Parathyroid adenoma (tissue), 2 donors: ENCODE data around the gene MLXIP.

ENCODE experiments used
- H2AFZ ChIP-seq: fragments of 300-600 bp; sonication (generic); one replicate; pipeline ENCODE4 v1.7.0; 2017; ENCODE audit warnings: antibody characterized with exemption, mild to moderate bottlenecking
- H3K27ac ChIP-seq: fragments of 300-600 bp; sonication (generic); one replicate; pipeline ENCODE4 v1.7.0; 2017
- H3K27me3 ChIP-seq: fragments of 300-600 bp; sonication (generic); one replicate; pipeline ENCODE4 v1.7.0; 2017; ENCODE audit warnings: low read length; ENCODE audit not compliant: control insufficient read depth, insufficient read depth
- H3K36me3 ChIP-seq: fragments of 300-600 bp; sonication (generic); one replicate; pipeline ENCODE4 v1.7.0; 2017; ENCODE audit warnings: low read length; ENCODE audit not compliant: control insufficient read depth, insufficient read depth
- H3K4me1 ChIP-seq: fragments of 300-600 bp; sonication (generic); one replicate; pipeline ENCODE4 v1.7.0; 2017; ENCODE audit warnings: control low read depth
- H3K4me2 ChIP-seq: fragments of 300-600 bp; sonication (generic); one replicate; pipeline ENCODE4 v1.7.0; 2017; ENCODE audit warnings: low read length
- H3K4me3 ChIP-seq: fragments of 300-600 bp; sonication (generic); one replicate; pipeline ENCODE4 v1.7.0; 2017; ENCODE audit warnings: low read depth, low read length
- H3K79me2 ChIP-seq: fragments of 300-600 bp; sonication (generic); one replicate; pipeline ENCODE4 v1.7.0; 2017; ENCODE audit warnings: control low read depth
- H3K9ac ChIP-seq: fragments of 300-600 bp; sonication (generic); one replicate; pipeline ENCODE4 v1.7.0; 2017; ENCODE audit warnings: mild to moderate bottlenecking
- H3K9me3 ChIP-seq: fragments of 300-600 bp; sonication (generic); one replicate; pipeline ENCODE4 v1.7.0; 2017; ENCODE audit warnings: low read length; ENCODE audit not compliant: control insufficient read depth
- CTCF ChIP-seq: fragments of 300-600 bp; sonication (generic); IDR thresholded peaks from one replicate; pipeline ENCODE4 v1.7.0; 2017; ENCODE audit warnings: antibody characterized with exemption, mild to moderate bottlenecking
- donor health status: primary hyperparathyroidism.

The MLXIP gene

GRCh38 chr12:122087431-122088178, 9.0 kb downstream of the MLXIP start:
- no peak for TF ChIP-seq CTCF
- Histone ChIP-seq H3K27me3 (no peaks in the 10 kb centered on the region), H2AFZ (no peak overlapping the region), H3K27ac (peak overlapping the region; percentile 55), H3K9ac (no peak overlapping the region), H3K4me2 (no peak overlapping the region), H3K36me3 (no peaks in the 10 kb centered on the region), H3K4me3 (no peak overlapping the region), H3K4me1 (peaks cover 34% of the 10 kb centered on the region), H3K9me3 (no peaks in the 10 kb centered on the region), H3K79me2 (peaks cover 55% of the 10 kb centered on the region)

GRCh38 chr12:122088179-122088810, 9.7 kb downstream of the MLXIP start:
- Histone ChIP-seq H3K4me2 (no peak overlapping the region), H3K9me3 (no peaks in the 10 kb centered on the region), H3K27me3 (no peaks in the 10 kb centered on the region), H3K36me3 (no peaks in the 10 kb centered on the region), H3K4me3 (no peak overlapping the region), H2AFZ (peak overlapping the region; percentile 14), H3K79me2 (peaks cover 57% of the 10 kb centered on the region), H3K27ac (peak overlapping the region; percentile 55), H3K4me1 (peaks cover 34% of the 10 kb centered on the region), H3K9ac (no peak overlapping the region)
- TF ChIP-seq CTCF: no peak

- Histone ChIP-seq H3K4me1 (peaks cover 34% of the 10 kb centered on the region), H3K79me2 (peaks cover 58% of the 10 kb centered on the region), H3K4me2 (no peak overlapping the region), H3K36me3 (no peaks in the 10 kb centered on the region), H3K9me3 (no peaks in the 10 kb centered on the region), H3K27ac (no peak overlapping the region), H3K27me3 (no peaks in the 10 kb centered on the region), H2AFZ (no peak overlapping the region), H3K4me3 (no peak overlapping the region), H3K9ac (no peak overlapping the region)
- no peak for TF ChIP-seq CTCF
These were observed 10.5 kb downstream of the MLXIP start for GRCh38 chr12:122089077-122089476.

GRCh38 chr12:122090759-122091515, 12.4 kb downstream of the MLXIP start:
- Histone ChIP-seq H3K4me3 (no peak overlapping the region), H3K4me1 (peaks cover 38% of the 10 kb centered on the region), H2AFZ (no peak overlapping the region), H3K79me2 (peaks cover 58% of the 10 kb centered on the region), H3K27ac (peak overlapping the region; percentile 43), H3K36me3 (no peaks in the 10 kb centered on the region), H3K27me3 (no peaks in the 10 kb centered on the region), H3K9ac (no peak overlapping the region), H3K4me2 (no peak overlapping the region), H3K9me3 (no peaks in the 10 kb centered on the region)
- TF ChIP-seq CTCF: no peak
